ENCODE data around the gene TLCD2. TPM values are rescaled to one million over a fixed set of nuclear protein-coding genes. Genes with fewer than 3 reads are reported as not detected.

Gene TLCD2
- total and polyA plus RNA-seq, 9 of the 15 experiments (the other 6 are each of a cell fraction or from before 2014, with no cell fraction given): 0.10 to 0.89 (median 0.58) TPM

DNA sequence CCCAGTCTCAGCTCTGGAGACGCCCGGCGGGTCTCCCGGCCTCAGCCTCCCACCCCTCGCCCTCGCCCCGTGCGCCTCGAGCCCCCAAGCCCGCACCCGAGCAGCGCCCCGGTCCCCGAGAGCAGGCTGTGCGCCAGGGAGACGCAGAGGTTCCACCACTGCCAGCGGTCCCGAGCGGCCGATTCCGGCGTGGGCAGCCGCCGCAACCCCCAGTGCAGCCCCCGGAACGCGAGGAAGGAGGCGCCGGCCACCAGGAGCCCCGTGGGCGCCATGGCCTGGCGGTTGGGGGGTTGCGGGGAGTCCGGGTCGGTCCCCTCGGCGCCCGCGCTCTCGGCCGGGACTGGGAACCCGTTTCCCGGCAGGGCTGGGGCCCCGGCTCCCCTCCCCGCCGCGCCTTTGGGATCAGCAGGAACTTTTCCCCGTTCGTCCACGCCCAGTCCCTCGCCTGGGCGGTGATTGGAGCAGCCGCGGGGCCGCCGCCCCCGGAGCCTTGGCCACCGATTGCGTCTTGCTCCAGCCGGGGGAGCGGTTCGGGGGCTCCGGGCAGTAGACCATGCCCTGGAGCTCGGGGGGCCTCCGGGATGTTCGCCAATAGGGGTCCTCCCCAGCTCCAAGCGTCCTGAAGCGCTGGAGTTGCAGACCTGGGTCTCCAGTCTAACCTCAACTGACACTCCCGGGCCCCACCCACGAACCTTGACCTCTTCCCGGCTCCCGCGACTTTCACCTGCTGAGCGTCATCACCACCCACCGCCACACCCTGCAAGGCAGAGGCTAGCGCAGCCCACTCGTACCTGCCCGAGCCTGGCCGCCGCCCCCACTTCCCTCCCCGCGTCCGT is at the start of gene TLCD2 (continued):
- TF ChIP-seq, protein P1, sequence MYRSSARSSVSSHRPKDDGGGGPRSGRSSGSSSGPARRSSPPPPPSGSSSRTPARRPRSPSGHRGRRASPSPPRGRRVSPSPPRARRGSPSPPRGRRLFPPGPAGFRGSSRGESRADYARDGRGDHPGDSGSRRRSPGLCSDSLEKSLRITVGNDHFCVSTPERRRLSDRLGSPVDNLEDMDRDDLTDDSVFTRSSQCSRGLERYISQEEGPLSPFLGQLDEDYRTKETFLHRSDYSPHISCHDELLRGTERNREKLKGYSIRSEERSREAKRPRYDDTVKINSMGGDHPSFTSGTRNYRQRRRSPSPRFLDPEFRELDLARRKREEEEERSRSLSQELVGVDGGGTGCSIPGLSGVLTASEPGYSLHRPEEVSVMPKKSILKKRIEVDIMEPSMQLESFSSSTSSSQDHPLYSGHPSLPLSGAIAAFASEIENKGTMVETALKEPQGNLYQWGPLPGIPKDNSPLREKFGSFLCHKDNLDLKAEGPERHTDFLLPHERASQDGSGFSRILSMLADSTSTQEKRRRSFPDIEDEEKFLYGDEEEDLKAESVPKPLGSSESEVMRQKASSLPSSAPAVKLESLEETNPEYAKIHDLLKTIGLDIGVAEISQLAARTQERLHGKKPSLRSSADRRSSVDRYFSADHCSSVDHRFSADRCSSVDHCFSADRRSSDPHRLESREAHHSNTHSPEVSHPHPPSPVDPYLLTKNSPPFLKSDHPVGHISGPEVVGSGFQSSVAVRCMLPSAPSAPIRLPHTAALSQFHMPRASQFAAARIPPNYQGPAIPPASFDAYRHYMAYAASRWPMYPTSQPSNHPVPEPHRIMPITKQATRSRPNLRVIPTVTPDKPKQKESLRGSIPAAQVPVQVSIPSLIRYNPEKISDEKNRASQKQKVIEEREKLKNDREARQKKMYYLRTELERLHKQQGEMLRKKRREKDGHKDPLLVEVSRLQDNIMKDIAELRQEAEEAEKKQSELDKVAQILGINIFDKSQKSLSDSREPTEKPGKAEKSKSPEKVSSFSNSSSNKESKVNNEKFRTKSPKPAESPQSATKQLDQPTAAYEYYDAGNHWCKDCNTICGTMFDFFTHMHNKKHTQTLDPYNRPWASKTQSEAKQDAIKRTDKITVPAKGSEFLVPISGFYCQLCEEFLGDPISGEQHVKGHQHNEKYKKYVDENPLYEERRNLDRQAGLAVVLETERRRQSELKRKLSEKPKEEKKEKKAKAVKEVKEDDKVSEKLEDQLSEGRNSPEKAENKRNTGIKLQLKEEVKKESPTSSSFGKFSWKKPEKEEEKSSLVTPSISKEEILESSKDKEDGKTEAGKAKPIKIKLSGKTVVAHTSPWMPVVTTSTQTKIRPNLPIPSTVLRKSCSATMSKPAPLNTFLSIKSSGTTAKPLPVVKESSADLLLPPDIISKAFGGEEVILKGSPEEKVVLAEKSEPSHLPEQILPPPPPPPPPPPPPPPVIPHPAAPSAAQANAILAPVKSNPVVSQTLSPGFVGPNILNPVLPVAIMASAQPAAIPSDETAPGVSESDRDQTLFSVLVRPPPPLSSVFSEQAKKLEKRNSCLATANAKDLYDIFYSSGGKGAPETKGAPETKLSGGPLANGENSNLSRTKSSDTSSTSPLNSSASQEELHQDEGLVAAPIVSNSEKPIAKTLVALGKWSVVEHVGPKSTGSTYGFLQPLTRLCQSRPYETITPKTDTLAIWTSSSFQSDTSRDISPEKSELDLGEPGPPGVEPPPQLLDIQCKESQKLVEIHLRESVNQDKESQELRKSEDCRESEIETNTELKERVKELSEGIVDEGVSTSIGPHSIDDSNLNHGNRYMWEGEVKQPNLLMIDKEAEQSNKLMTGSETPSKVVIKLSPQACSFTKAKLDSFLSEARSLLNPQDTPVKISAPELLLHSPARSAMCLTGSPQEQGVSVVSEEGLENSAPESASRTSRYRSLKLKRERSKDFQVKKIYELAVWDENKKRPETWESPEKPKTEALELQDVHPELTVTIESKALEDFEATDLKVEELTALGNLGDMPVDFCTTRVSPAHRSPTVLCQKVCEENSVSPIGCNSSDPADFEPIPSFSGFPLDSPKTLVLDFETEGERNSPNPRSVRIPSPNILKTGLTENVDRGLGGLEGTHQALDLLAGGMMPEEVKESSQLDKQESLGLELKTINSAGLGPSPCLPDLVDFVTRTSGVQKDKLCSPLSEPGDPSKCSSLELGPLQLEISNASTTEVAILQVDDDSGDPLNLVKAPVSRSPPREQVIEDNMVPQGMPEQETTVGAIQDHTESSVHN (IDR thresholded peaks at IDR 0.05; ENCODE audit: borderline replicate concordance in 1 of 2, low read depth in 1 of 2): no peak
- TF ChIP-seq PHF8 (IDR thresholded peaks at IDR 0.05; ENCODE audit: borderline replicate concordance, low read length) (peak; percentile 60; the same call in 1 of the 2 replicates), TFAM (CRISPR knock-in tag; conservative IDR thresholded peaks at IDR 0.05) (no peak), TAL1 (IDR thresholded peaks at IDR 0.05) (no peak), SMARCA4 (IDR thresholded peaks at IDR 0.05) (peak; percentile 38; the same call in 1 of the 2 replicates), RFX7 (CRISPR knock-in tag; IDR thresholded peaks at IDR 0.05) (no peak), EP400 (IDR thresholded peaks at IDR 0.05) (peak; percentile 67), XRCC3 (IDR thresholded peaks at IDR 0.05) (no peak), U2AF2 (optimal IDR thresholded peaks at IDR 0.05; ENCODE audit: low read depth, low read length) (no peak), ZSCAN32 (CRISPR knock-in tag; IDR thresholded peaks at IDR 0.05) (no peak), RBM17 (IDR thresholded peaks at IDR 0.05; ENCODE audit: borderline replicate concordance, low read depth, low read length) (no peak), FIP1L1 (IDR thresholded peaks at IDR 0.05; ENCODE audit: low read depth, low read length, poor library complexity, severe bottlenecking) (no peak), NONO (IDR thresholded peaks at IDR 0.05; ENCODE audit: low read depth in 2 of 2, low read length in 1 of 2) (peak in 1 of 2 experiments; percentile 60; a peak in 1 of 4 replicates), SREBF2 (CRISPR knock-in tag; IDR thresholded peaks at IDR 0.05) (no peak)
- TF ChIP-seq, protein P2, sequence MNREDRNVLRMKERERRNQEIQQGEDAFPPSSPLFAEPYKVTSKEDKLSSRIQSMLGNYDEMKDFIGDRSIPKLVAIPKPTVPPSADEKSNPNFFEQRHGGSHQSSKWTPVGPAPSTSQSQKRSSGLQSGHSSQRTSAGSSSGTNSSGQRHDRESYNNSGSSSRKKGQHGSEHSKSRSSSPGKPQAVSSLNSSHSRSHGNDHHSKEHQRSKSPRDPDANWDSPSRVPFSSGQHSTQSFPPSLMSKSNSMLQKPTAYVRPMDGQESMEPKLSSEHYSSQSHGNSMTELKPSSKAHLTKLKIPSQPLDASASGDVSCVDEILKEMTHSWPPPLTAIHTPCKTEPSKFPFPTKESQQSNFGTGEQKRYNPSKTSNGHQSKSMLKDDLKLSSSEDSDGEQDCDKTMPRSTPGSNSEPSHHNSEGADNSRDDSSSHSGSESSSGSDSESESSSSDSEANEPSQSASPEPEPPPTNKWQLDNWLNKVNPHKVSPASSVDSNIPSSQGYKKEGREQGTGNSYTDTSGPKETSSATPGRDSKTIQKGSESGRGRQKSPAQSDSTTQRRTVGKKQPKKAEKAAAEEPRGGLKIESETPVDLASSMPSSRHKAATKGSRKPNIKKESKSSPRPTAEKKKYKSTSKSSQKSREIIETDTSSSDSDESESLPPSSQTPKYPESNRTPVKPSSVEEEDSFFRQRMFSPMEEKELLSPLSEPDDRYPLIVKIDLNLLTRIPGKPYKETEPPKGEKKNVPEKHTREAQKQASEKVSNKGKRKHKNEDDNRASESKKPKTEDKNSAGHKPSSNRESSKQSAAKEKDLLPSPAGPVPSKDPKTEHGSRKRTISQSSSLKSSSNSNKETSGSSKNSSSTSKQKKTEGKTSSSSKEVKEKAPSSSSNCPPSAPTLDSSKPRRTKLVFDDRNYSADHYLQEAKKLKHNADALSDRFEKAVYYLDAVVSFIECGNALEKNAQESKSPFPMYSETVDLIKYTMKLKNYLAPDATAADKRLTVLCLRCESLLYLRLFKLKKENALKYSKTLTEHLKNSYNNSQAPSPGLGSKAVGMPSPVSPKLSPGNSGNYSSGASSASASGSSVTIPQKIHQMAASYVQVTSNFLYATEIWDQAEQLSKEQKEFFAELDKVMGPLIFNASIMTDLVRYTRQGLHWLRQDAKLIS (CRISPR knock-in tag; IDR thresholded peaks at IDR 0.05): no peak
